Tibial artery (tissue), 4 donors: ENCODE results near the gene ZCCHC17.

Experiments used
- DNase-seq, 2 donors: peaks; one replicate each; pipeline ENCODE4 v3.0.0-alpha.2; 2019
- H3K27ac ChIP-seq, 2 donors: fragments of 200-600 bp; sonication (generic) in 1 of 2; 1 replicate in 1 of 2; 2 replicates in 1 of 2; pipeline ENCODE4 v1.5.1; 2018 to 2019; ENCODE audit warnings: mild to moderate bottlenecking in 1 of 2
- H3K27me3 ChIP-seq, 2 donors: fragments of 200-600 bp; sonication (generic) in 1 of 2; one replicate each; pipeline versions ENCODE4 v1.5.1 to v1.6.0; 2016 to 2019
- H3K36me3 ChIP-seq, 3 donors: fragments of 200-600 bp; sonication (generic) in 2 of 3; one replicate each; pipeline ENCODE4 v1.5.1; 2016 to 2019; ENCODE audit warnings: mild to moderate bottlenecking in 2 of 3
- H3K4me1 ChIP-seq, 4 donors: fragments of 200-600 bp; sonication (generic) in 2 of 4; 1 replicate in 3 of 4; 2 replicates in 1 of 4; pipeline ENCODE4 v1.5.1; 2016 to 2019
- H3K4me3 ChIP-seq, 2 donors: fragments of 200-600 bp; sonication (generic) in 1 of 2; 1 replicate in 1 of 2; 2 replicates in 1 of 2; pipeline ENCODE4 v1.5.1; 2018 to 2019; ENCODE audit warnings: mild to moderate bottlenecking in 2 of 2
- H3K9me3 ChIP-seq, 3 donors: fragments of 200-600 bp; sonication (generic) in 1 of 3; one replicate each; pipeline ENCODE4 v1.5.1; 2016 to 2019
- intact Hi-C: fragments of 100-400 bp; cut with DNase I; formaldehyde crosslinking; loops from one replicate; pipeline ENCODE4 v1.15.0; 2023; ENCODE audit warnings: low total_unique reads
- TF ChIP-seq, protein P1 (sequence below), 2 experiments: fragments of 200-600 bp in 1 of 2; fragments of 450-650 bp in 1 of 2; IDR thresholded peaks; one replicate each; pipeline ENCODE4 v1.5.1; 2017 to 2019; ENCODE audit warnings: antibody characterized with exemption in 2 of 2, mild to moderate bottlenecking in 1 of 2, moderate library complexity in 1 of 2

ZCCHC17 gene

GRCh38 chr1:31345635-31346034, 48.8 kb downstream of the ZCCHC17 start:
- H3K27me3 ChIP-seq, result no peaks in the 10 kb centered on the region
- H3K27ac ChIP-seq, result no peak overlapping the region
- H3K9me3 ChIP-seq, result no peaks in the 10 kb centered on the region
- H3K36me3 ChIP-seq, result peaks cover 17 to 60% (median 41%) of the 10 kb centered on the region in 3 donors
- no peak overlapping the region for H3K4me3 ChIP-seq
- TF ChIP-seq, protein P1, sequence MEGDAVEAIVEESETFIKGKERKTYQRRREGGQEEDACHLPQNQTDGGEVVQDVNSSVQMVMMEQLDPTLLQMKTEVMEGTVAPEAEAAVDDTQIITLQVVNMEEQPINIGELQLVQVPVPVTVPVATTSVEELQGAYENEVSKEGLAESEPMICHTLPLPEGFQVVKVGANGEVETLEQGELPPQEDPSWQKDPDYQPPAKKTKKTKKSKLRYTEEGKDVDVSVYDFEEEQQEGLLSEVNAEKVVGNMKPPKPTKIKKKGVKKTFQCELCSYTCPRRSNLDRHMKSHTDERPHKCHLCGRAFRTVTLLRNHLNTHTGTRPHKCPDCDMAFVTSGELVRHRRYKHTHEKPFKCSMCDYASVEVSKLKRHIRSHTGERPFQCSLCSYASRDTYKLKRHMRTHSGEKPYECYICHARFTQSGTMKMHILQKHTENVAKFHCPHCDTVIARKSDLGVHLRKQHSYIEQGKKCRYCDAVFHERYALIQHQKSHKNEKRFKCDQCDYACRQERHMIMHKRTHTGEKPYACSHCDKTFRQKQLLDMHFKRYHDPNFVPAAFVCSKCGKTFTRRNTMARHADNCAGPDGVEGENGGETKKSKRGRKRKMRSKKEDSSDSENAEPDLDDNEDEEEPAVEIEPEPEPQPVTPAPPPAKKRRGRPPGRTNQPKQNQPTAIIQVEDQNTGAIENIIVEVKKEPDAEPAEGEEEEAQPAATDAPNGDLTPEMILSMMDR (IDR thresholded peaks at IDR 0.05), result no peak
- intact Hi-C loops, result no loop called here
- no peaks in the 10 kb centered on the region for H3K4me1 ChIP-seq
- DNase-seq, result no peak

- Histone ChIP-seq H3K27me3 (no peaks in the 10 kb centered on the region), H3K27ac (no peak overlapping the region), H3K9me3 (no peaks in the 10 kb centered on the region), H3K4me3 (no peak overlapping the region), H3K4me1 (no peaks in the 10 kb centered on the region), H3K36me3 (peaks cover 25 to 68% (median 46%) of the 10 kb centered on the region in 3 donors)
- no peak for DNase-seq
- intact Hi-C loops, result no loop called here
- TF ChIP-seq, protein P1 (IDR thresholded peaks at IDR 0.05), result no peak
Observed at GRCh38 chr1:31346785-31347184, 50.0 kb downstream of the ZCCHC17 start.

DNA sequence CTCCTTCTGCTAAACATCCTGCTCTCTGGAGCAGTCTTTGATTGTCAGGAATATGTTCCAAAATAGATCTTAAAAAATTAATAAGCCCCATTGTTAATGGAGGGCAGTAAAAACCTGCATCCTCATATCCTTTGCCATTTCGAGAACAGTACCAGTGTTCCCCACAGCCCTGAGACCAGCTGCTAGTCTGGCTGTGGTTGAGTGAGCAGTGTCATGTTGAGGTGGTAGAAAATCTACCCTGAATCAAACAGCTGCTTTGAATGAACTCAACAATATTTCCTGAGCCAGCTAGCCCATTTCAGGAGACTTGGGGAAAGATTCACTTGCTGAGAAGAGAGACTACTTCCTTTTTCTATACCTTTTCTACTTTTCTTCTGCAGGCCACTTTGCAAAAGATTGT, 51.6 kb downstream of the ZCCHC17 start:
- Histone ChIP-seq H3K4me3 (no peak overlapping the region), H3K27me3 (no peaks in the 10 kb centered on the region), H3K9me3 (no peaks in the 10 kb centered on the region), H3K36me3 (peaks cover 25 to 71% (median 55%) of the 10 kb centered on the region in 3 donors), H3K27ac (no peak overlapping the region), H3K4me1 (no peaks in the 10 kb centered on the region)
- TF ChIP-seq, protein P1 (IDR thresholded peaks at IDR 0.05), result no peak
- intact Hi-C loops, result no loop called here
- DNase-seq, result no peak

GRCh38 chr1:31354283-31354682, 57.5 kb downstream of the ZCCHC17 start:
- intact Hi-C loops, result no loop called here
- H3K27me3 ChIP-seq, result no peaks in the 10 kb centered on the region

DNA sequence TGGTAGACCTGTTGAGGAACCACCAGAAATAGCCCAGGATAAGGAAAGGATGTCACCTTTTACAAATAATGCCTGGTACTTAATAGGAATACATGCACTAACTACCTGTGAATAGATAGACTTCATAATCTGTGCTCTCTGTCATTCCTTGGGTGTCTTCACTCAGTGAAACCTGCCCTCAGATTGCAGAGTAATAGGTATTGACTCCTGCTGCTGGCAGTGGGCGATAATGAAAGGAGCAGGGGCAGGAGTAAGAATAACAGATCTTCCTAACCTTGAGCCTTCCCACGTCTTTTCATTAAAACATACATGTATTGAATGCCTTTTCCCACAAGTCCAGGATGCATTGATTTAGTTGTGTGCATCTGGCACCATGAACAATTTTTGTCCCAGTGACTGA, 59.6 kb downstream of the ZCCHC17 start:
- intact Hi-C loops, result no loop called here
- DNase-seq, result no peak
- H3K27ac ChIP-seq, result no peak overlapping the region
- no peaks in the 10 kb centered on the region for H3K27me3 ChIP-seq
- no peaks in the 10 kb centered on the region for H3K9me3 ChIP-seq
- H3K36me3 ChIP-seq, result peaks cover 22 to 50% (median 40%) of the 10 kb centered on the region in 3 donors
- TF ChIP-seq, protein P1 (IDR thresholded peaks at IDR 0.05), result no peak
- peaks cover 0 to 8% (median 3%) of the 10 kb centered on the region in 4 donors for H3K4me1 ChIP-seq
- H3K4me3 ChIP-seq, result no peak overlapping the region

More at GRCh38 chr1:31354283-31354682, 57.5 kb downstream of the ZCCHC17 start:
- TF ChIP-seq, protein P1 (IDR thresholded peaks at IDR 0.05), result no peak
- peak overlapping the region in 1 of 2 donors; percentile 32 for H3K27ac ChIP-seq
- no peak for DNase-seq
- no peak overlapping the region for H3K4me3 ChIP-seq
- H3K9me3 ChIP-seq, result no peaks in the 10 kb centered on the region
- H3K36me3 ChIP-seq, result peaks cover 27 to 50% (median 38%) of the 10 kb centered on the region in 3 donors
- peaks cover 0 to 8% (median 3%) of the 10 kb centered on the region in 4 donors for H3K4me1 ChIP-seq

GRCh38 chr1:31361607-31362006, 64.8 kb downstream of the ZCCHC17 start:
- DNase-seq, result no peak
- no peaks in the 10 kb centered on the region for H3K9me3 ChIP-seq
- no peak overlapping the region for H3K4me3 ChIP-seq
- intact Hi-C loops, result loop anchor here (10.0 kb wide), 1 partner anchor 57 kb away; no protein-coding TSS in a partner anchor
- peaks cover 40 to 71% (median 65%) of the 10 kb centered on the region in 3 donors for H3K36me3 ChIP-seq
- TF ChIP-seq, protein P1 (IDR thresholded peaks at IDR 0.05), result no peak
- no peak overlapping the region for H3K27ac ChIP-seq
- no peaks in the 10 kb centered on the region for H3K27me3 ChIP-seq
- no peaks in the 10 kb centered on the region for H3K4me1 ChIP-seq
